A673 (cell line): ENCODE data around the gene WFDC12. TPM values are rescaled to one million over a fixed set of nuclear protein-coding genes. Genes with fewer than 3 reads are reported as not detected.

Experiments
- BruUV-seq: library from RNA; stranded (reverse); fragments of 400-500 nt; replicated peaks from 2 replicates; lab custom pipeline; 2021; lab: Mats Ljungman, UMichigan
- CTCF ChIA-PET: fragments of 300-600 bp; sonication (Branson Sonifier 250); formaldehyde crosslinking; loops from one replicate; lab custom pipeline; 2022; ENCODE audit warnings: antibody characterized with exemption; lab: Charles Lee
- POLR2A ChIA-PET: fragments of 300-600 bp; sonication (Branson Sonifier 250); formaldehyde crosslinking; loops from one replicate; lab custom pipeline; 2022; ENCODE audit warnings: antibody characterized with exemption; ENCODE audit not compliant: low non-redundant PET; lab: Charles Lee
- DNase-seq: peaks from one replicate; pipeline ENCODE4 v3.0.0-alpha.2; 2015; ENCODE audit warnings: low spot score
- H3K27ac ChIP-seq: fragments of 200-600 bp; sonication (generic); 2 replicates; pipeline ENCODE4 v1.5.1; 2016; ENCODE audit warnings: mixed run types, low read depth, mild to moderate bottlenecking, mixed read lengths, antibody characterized with exemption, low read length; ENCODE audit not compliant: poor library complexity, severe bottlenecking
- H3K27me3 ChIP-seq: fragments of 200-600 bp; sonication (generic); replicated peaks from 2 replicates; pipeline ENCODE4 v1.6.1; 2017; ENCODE audit warnings: mixed run types, low read depth, mild to moderate bottlenecking, mixed read lengths, antibody characterized with exemption, low read length; ENCODE audit not compliant: insufficient read depth, poor library complexity
- H3K36me3 ChIP-seq: fragments of 200-600 bp; sonication (generic); 2 replicates; pipeline ENCODE4 v1.6.1; 2016; ENCODE audit warnings: mixed run types, mild to moderate bottlenecking, mixed read lengths, antibody characterized with exemption, low read length; ENCODE audit not compliant: insufficient read depth, poor library complexity, severe bottlenecking
- H3K4me1 ChIP-seq: fragments of 200-600 bp; sonication (generic); 2 replicates; pipeline ENCODE4 v1.6.1; 2017; ENCODE audit warnings: mixed run types, mild to moderate bottlenecking, mixed read lengths, antibody characterized with exemption, low read length; ENCODE audit not compliant: insufficient read depth, poor library complexity, severe bottlenecking
- H3K4me3 ChIP-seq: fragments of 200-600 bp; sonication (generic); 2 replicates; pipeline ENCODE4 v1.5.1; 2016; ENCODE audit warnings: low read depth, mixed run types, mild to moderate bottlenecking, mixed read lengths, low read length; ENCODE audit not compliant: poor library complexity, severe bottlenecking
- H3K9me3 ChIP-seq: fragments of 200-600 bp; sonication (generic); 2 replicates; pipeline ENCODE4 v1.6.1; 2016; ENCODE audit warnings: mixed run types, low read depth, mild to moderate bottlenecking, mixed read lengths, antibody characterized with exemption, low read length; ENCODE audit not compliant: poor library complexity, severe bottlenecking
- CTCF ChIP-seq: fragments of 300-800, 200-600 bp; sonication (generic); conservative IDR thresholded peaks from 2 replicates; pipeline ENCODE4 v1.5.1; 2017; ENCODE audit warnings: low read depth, mild to moderate bottlenecking, antibody characterized with exemption, low read length, moderate library complexity, mixed read lengths
- EZH2 ChIP-seq: fragments of 200-600 bp; sonication (generic); IDR thresholded peaks from 2 replicates; pipeline ENCODE4 v1.6.1; 2017; ENCODE audit warnings: borderline replicate concordance, low read depth, mild to moderate bottlenecking, mixed read lengths, antibody characterized with exemption, low read length; ENCODE audit not compliant: poor library complexity, severe bottlenecking
- intact Hi-C: fragments of 100-400 bp; cut with micrococcal nuclease; formaldehyde crosslinking; loops from one replicate; pipeline ENCODE4 v1.10.0; 2022; ENCODE audit not compliant: unreplicated experiment
- total RNA-seq: library from RNA; stranded (reverse); gene quantifications from 2 replicates; pipeline ENCODE4 v1.2.3, GENCODE V29; 2021

WFDC12 gene
- total RNA-seq, 1 experiment from 2014 or later: not detected

- POLR2A ChIA-PET: no interaction called here
- intact Hi-C loops: no loop called here
- Histone ChIP-seq H3K36me3 (no peaks in the 10 kb centered on the region), H3K27me3 (peaks cover 6% of the 10 kb centered on the region), H3K4me1 (no peaks in the 10 kb centered on the region), H3K4me3 (no peak overlapping the region), H3K9me3 (no peaks in the 10 kb centered on the region), H3K27ac (no peak overlapping the region)
- DNase-seq: no peak
- no TSS peak for BruUV-seq
- CTCF ChIA-PET: no interaction called here
- TF ChIP-seq CTCF (no peak), EZH2 (no peak)
These were observed 2.9 kb downstream of the WFDC12 start for GRCh38 chr20:45121388-45121787.

GRCh38 chr20:45119556-45120266 is 4.6 kb downstream of the WFDC12 start:
- Histone ChIP-seq H3K4me1 (no peaks in the 10 kb centered on the region), H3K36me3 (no peaks in the 10 kb centered on the region), H3K4me3 (no peak overlapping the region), H3K27ac (no peak overlapping the region), H3K27me3 (peaks cover 6% of the 10 kb centered on the region), H3K9me3 (no peaks in the 10 kb centered on the region)
- POLR2A ChIA-PET: interaction anchor here (0.6 kb wide), 1 partner anchor 158 kb away, joined by 4 read pairs; no protein-coding TSS in a partner anchor
- TF ChIP-seq CTCF: no peak
- TF ChIP-seq EZH2: no peak
- no peak for DNase-seq
- intact Hi-C loops: no loop called here
- CTCF ChIA-PET: interaction anchor here (0.6 kb wide), 1 partner anchor 171 kb away, joined by 3 read pairs; no protein-coding TSS in a partner anchor
- no TSS peak for BruUV-seq

- no peaks in the 10 kb centered on the region for H3K36me3 ChIP-seq
- ChIA-PET CTCF (interaction anchor here (0.6 to 1.1 kb wide), 3 partner anchors 13 to 106 kb away, joined by 3 read pairs; no protein-coding TSS in a partner anchor), POLR2A (no interaction called here)
- no TSS peak for BruUV-seq
- intact Hi-C loops: no loop called here
- DNase-seq: no peak
- H3K9me3 ChIP-seq: no peaks in the 10 kb centered on the region
- H3K4me1 ChIP-seq: no peaks in the 10 kb centered on the region
- peaks cover 6% of the 10 kb centered on the region for H3K27me3 ChIP-seq
- no peak overlapping the region for H3K27ac ChIP-seq
- TF ChIP-seq CTCF: 0 out of 2 replicates have a peak, but pooled peaks have one; percentile 12
- no peak for TF ChIP-seq EZH2
- no peak overlapping the region for H3K4me3 ChIP-seq
These were observed 6.2 kb downstream of the WFDC12 start for GRCh38 chr20:45118028-45118427.
